MCF 10A (cell line): ENCODE data around the gene INPP5K. TPM values are rescaled to one million over a fixed set of nuclear protein-coding genes. Genes with fewer than 3 reads are reported as not detected.
A peak's percentile ranks its signal among the peaks of the same experiment; 100 is the strongest.

Experiments used
- BruUV-seq: library from RNA; stranded (reverse); fragments of 400-500 nt; replicated peaks from 2 replicates; lab custom pipeline; 2021; lab: Mats Ljungman, UMichigan
- CTCF ChIA-PET: fragments of 300-600 bp; sonication (Branson Sonifier 250); formaldehyde crosslinking; extraction: SDS; loops from one replicate; lab custom pipeline; 2021; ENCODE audit warnings: antibody characterized with exemption, inconsistent platforms; lab: Yijun Ruan, JAX
- POLR2A ChIA-PET: fragments of 300-600, 350-650 bp; sonication (Branson Sonifier 250); formaldehyde crosslinking; extraction: SDS; loops from one replicate; lab custom pipeline; 2020; ENCODE audit warnings: antibody characterized with exemption, inconsistent platforms; lab: Yijun Ruan, JAX
- DNase-seq: peaks from one replicate; pipeline ENCODE4 v3.0.0-alpha.2; 2018; ENCODE audit not compliant: unreplicated experiment
- H3K27ac Mint-ChIP-seq: one replicate; pipeline ENCODE4 v1.8.0; 2022; ENCODE audit warnings: mild to moderate bottlenecking, low read depth, mixed read lengths; ENCODE audit not compliant: unreplicated experiment
- H3K27me3 Mint-ChIP-seq: one replicate; pipeline ENCODE4 v1.8.0; 2022; ENCODE audit warnings: mixed read lengths; ENCODE audit not compliant: insufficient read depth, unreplicated experiment
- H3K36me3 Mint-ChIP-seq: one replicate; pipeline ENCODE4 v1.8.0; 2022; ENCODE audit warnings: mild to moderate bottlenecking, moderate library complexity, mixed read lengths; ENCODE audit not compliant: insufficient read depth, unreplicated experiment
- H3K4me1 Mint-ChIP-seq: one replicate; pipeline ENCODE4 v1.8.0; 2022; ENCODE audit warnings: mixed read lengths; ENCODE audit not compliant: insufficient read depth, unreplicated experiment
- H3K4me3 Mint-ChIP-seq: one replicate; pipeline ENCODE4 v1.8.0; 2022; ENCODE audit warnings: mild to moderate bottlenecking, moderate library complexity, mixed read lengths; ENCODE audit not compliant: unreplicated experiment
- H3K9me3 Mint-ChIP-seq: one replicate; pipeline ENCODE4 v1.8.0; 2022; ENCODE audit warnings: mixed read lengths; ENCODE audit not compliant: unreplicated experiment
- intact Hi-C: fragments of 100-400 bp; cut with micrococcal nuclease; formaldehyde crosslinking; loops from 2 replicates; pipeline ENCODE4 v1.14.1; 2022
- total RNA-seq: library from RNA; stranded (reverse); gene quantifications from 2 replicates; pipeline ENCODE4 v1.2.3, GENCODE V29; 2022
- TF ChIP-seq, protein P1 (sequence below): fragments of 200-600 bp; IDR thresholded peaks from one replicate; pipeline ENCODE4 v1.8.0; 2022; ENCODE audit warnings: antibody characterized with exemption, mild to moderate bottlenecking; ENCODE audit not compliant: unreplicated experiment

The INPP5K gene
- total RNA-seq, 1 experiment from 2014 or later, result 28.9 TPM

DNA sequence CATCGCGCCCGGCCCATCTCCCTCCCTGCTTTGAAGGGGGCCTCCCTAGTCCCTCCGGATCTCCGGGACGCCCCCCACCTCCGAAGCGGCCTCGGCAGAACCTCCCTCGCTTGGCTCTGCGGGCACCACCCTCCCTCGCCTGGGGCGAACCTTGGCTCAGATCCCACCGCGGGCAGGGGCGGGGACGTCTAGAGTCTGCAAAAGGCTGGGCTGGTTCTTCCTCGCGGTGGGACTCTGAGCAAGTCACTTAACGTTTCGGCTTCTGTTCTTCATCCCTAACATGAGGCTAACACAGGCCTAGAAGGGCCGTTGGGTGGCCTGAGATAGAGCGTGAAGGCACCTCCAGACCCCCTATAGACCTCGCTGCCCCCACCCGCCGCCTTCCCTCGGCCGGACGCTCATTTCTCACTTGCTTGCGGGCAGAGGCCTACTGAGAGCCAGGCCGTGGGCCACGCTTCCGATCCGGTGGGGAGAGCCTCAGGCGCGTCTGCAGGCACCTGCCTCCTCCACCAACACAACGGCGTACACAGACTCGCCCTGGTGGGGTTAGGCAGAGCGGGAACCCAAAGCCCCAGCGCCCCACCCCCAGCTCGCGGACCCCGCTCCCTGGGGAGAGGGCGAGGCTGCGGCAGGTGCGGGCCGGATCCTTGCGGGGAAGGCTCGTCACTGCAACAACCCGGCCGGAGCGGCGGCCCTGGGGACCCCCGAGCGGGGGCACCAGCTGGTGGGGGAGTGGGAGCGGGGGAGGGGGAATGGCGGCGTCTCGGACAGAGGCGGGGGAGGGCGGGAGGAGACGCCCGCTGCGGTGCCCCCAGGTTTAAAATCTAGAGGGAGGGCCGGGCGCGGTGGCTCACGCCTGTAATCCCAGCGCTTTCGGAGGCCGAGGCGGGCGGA lies 29.4 kb downstream of the INPP5K start:
- Mint-ChIP-seq H3K9me3 (no peaks in the 10 kb centered on the region), H3K36me3 (peaks cover 34% of the 10 kb centered on the region), H3K4me3 (peak overlapping the region; percentile 73), H3K27ac (peak overlapping the region; percentile 75), H3K4me1 (peaks cover 17% of the 10 kb centered on the region), H3K27me3 (no peaks in the 10 kb centered on the region)
- TF ChIP-seq, protein P1, sequence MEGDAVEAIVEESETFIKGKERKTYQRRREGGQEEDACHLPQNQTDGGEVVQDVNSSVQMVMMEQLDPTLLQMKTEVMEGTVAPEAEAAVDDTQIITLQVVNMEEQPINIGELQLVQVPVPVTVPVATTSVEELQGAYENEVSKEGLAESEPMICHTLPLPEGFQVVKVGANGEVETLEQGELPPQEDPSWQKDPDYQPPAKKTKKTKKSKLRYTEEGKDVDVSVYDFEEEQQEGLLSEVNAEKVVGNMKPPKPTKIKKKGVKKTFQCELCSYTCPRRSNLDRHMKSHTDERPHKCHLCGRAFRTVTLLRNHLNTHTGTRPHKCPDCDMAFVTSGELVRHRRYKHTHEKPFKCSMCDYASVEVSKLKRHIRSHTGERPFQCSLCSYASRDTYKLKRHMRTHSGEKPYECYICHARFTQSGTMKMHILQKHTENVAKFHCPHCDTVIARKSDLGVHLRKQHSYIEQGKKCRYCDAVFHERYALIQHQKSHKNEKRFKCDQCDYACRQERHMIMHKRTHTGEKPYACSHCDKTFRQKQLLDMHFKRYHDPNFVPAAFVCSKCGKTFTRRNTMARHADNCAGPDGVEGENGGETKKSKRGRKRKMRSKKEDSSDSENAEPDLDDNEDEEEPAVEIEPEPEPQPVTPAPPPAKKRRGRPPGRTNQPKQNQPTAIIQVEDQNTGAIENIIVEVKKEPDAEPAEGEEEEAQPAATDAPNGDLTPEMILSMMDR, result no peak
- intact Hi-C loops, result no loop called here
- BruUV-seq, result no TSS peak
- ChIA-PET CTCF (interaction anchor here (1.0 kb wide), 1 partner anchor 28 kb away, joined by 7 read pairs; no protein-coding TSS in a partner anchor), POLR2A (interaction anchor here (0.6 to 4.2 kb wide), 19 partner anchors 11 to 162 kb away, joined by 3 to 45 read pairs (median 4); partner anchors contain the start of genes CRK, INPP5K, PITPNA and RILP)
- DNase-seq, result no peak

DNA sequence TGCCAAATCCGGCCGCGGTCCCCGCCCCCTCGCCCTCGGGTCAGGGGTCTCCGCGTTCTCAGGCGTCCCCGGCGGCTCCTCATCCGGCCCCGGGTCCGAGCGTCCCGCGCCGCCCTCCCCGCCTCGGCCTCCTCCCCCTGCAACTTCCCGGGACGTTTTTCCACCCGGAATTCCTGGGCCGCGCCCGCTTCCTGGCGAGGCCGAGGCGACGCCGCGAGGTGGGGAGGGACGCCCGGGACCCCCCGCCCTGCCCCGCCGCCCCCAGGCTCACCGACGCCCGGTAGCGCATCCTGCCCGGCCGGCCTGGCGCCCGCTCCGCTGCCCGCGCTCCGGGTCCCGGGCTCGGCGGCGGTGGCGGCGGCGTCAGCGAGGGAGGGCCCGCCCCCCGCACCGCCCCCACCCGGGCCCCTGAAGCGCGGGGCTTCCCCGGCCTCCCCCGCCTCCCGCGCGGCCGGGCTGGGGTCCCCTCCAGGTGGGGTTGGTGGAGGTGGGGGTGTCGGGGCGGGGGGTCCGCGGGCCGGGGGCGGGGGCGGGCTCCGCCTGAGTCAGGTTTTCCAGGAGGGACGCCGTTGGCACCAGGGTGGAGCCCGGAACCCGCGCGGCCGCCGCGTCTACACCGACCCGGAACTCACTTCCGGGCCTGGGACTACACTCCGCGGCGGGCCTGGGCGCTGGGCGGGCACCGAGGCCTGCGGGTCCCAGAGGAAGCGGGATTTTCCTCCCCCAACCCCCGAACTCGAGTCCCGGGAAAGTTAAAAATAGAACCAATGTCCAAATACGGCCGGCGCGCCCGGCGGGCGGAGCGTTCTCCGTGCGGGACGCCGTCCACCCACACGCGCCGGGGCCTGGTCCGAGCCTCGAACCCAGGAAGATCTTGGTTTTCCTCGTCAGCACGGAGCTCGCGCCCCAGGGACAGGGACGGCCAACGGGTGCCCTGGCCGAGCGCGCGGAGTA lies 30.7 kb downstream of the INPP5K start:
- Mint-ChIP-seq H3K4me3 (peak overlapping the region; percentile 71), H3K27me3 (no peaks in the 10 kb centered on the region), H3K4me1 (peaks cover 15% of the 10 kb centered on the region), H3K36me3 (peaks cover 42% of the 10 kb centered on the region), H3K27ac (peak overlapping the region; percentile 75), H3K9me3 (no peaks in the 10 kb centered on the region)
- CTCF ChIA-PET, result no interaction called here
- intact Hi-C loops, result no loop called here
- POLR2A ChIA-PET, result interaction anchor here (0.5 to 1.7 kb wide), 9 partner anchors 13 to 115 kb away, joined by 3 to 15 read pairs (median 4); partner anchors contain the start of gene INPP5K
- TF ChIP-seq, protein P1, result no peak
- DNase-seq, result peak; percentile 46
- TSS peak; percentile 79 for BruUV-seq

DNA sequence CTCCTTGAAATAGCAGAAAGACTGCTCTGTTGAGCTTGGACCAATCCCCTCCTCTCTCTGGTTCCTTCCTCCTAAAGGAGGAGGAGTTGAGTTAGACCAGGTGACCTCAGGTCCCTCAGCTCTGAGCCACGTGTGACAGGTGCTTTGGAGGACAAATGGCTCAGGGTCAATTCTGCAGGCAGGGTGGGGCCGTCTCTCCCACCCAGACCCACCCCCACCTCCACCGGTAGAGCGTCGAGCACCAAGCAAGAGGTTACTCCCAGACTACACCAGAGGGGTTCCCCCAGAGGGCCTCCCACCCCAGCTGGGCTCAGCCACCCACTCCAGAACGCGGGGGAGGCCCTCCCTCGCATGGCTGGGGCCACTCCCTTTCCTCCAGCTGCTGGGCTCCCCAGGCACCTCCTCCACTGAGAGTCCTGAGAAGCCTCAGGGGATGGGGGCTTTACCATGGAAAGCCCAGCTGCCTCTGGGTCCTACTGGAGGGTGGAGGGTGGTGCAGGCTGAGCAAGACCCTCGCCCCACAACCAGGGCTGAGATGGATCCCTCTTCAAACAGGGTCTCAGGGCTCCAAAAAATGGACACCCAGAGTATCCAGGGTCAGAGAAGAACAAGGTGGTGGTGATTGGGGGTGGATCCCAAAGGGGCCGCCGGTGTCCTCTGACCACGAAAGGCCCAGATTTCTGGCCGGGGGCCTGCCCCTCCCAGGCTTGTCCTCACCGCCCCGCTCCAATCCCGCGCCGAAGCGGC lies 31.6 kb downstream of the INPP5K start:
- ChIA-PET POLR2A (interaction anchor here (0.5 to 1.7 kb wide), 9 partner anchors 11 to 578 kb away, joined by 3 to 15 read pairs (median 4); partner anchors contain the start of genes CRK, INPP5K and PITPNA), CTCF (interaction anchor here (0.6 to 0.7 kb wide), 2 partner anchors 31 to 37 kb away, joined by 3 read pairs; partner anchors contain the start of gene INPP5K)
- Mint-ChIP-seq H3K27ac (peak overlapping the region; percentile 59), H3K4me1 (peaks cover 7% of the 10 kb centered on the region), H3K36me3 (peaks cover 50% of the 10 kb centered on the region), H3K4me3 (peak overlapping the region; percentile 71), H3K9me3 (no peaks in the 10 kb centered on the region), H3K27me3 (no peaks in the 10 kb centered on the region)
- TF ChIP-seq, protein P1, result no peak
- intact Hi-C loops, result no loop called here
- no TSS peak for BruUV-seq
- no peak for DNase-seq
